ENCODE data around the gene LRRC23. TPM values are rescaled to one million over a fixed set of nuclear protein-coding genes. Genes with fewer than 3 reads are reported as not detected.

LRRC23 gene
- total RNA-seq, 1 donor from 2014 or later, result 5.7 TPM

GRCh38 chr12:6866163-6866919, 38.3 kb upstream of the LRRC23 start:
- peaks cover 23% of the 10 kb centered on the region for H3K4me1 Mint-ChIP-seq (ENCODE audit: unreplicated experiment)
- H3K36me3 Mint-ChIP-seq (ENCODE audit: low read depth, unreplicated experiment), result peaks cover 48% of the 10 kb centered on the region
- H3K9me3 Mint-ChIP-seq (ENCODE audit: unreplicated experiment), result no peaks in the 10 kb centered on the region
- no peak for DNase-seq (ENCODE audit: low spot score)
- H3K27ac Mint-ChIP-seq (ENCODE audit: unreplicated experiment), result no peak overlapping the region
- peak overlapping the region; percentile 82 for H3K4me3 Mint-ChIP-seq (ENCODE audit: unreplicated experiment)
- TF ChIP-seq, protein P1, sequence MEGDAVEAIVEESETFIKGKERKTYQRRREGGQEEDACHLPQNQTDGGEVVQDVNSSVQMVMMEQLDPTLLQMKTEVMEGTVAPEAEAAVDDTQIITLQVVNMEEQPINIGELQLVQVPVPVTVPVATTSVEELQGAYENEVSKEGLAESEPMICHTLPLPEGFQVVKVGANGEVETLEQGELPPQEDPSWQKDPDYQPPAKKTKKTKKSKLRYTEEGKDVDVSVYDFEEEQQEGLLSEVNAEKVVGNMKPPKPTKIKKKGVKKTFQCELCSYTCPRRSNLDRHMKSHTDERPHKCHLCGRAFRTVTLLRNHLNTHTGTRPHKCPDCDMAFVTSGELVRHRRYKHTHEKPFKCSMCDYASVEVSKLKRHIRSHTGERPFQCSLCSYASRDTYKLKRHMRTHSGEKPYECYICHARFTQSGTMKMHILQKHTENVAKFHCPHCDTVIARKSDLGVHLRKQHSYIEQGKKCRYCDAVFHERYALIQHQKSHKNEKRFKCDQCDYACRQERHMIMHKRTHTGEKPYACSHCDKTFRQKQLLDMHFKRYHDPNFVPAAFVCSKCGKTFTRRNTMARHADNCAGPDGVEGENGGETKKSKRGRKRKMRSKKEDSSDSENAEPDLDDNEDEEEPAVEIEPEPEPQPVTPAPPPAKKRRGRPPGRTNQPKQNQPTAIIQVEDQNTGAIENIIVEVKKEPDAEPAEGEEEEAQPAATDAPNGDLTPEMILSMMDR (IDR thresholded peaks at IDR 0.05; ENCODE audit: unreplicated experiment), result no peak
- H3K27me3 Mint-ChIP-seq (ENCODE audit: unreplicated experiment), result peaks cover 15% of the 10 kb centered on the region

GRCh38 chr12:6866920-6867412, 37.7 kb upstream of the LRRC23 start:
- peaks cover 51% of the 10 kb centered on the region for H3K36me3 Mint-ChIP-seq (ENCODE audit: low read depth, unreplicated experiment)
- H3K4me1 Mint-ChIP-seq (ENCODE audit: unreplicated experiment), result peaks cover 26% of the 10 kb centered on the region
- H3K4me3 Mint-ChIP-seq (ENCODE audit: unreplicated experiment), result peak overlapping the region; percentile 82
- no peak for DNase-seq (ENCODE audit: low spot score)
- H3K27ac Mint-ChIP-seq (ENCODE audit: unreplicated experiment), result no peak overlapping the region
- no peaks in the 10 kb centered on the region for H3K9me3 Mint-ChIP-seq (ENCODE audit: unreplicated experiment)
- TF ChIP-seq, protein P1 (IDR thresholded peaks at IDR 0.05; ENCODE audit: unreplicated experiment), result no peak
- peaks cover 18% of the 10 kb centered on the region for H3K27me3 Mint-ChIP-seq (ENCODE audit: unreplicated experiment)

GRCh38 chr12:6867413-6868210, 37.0 kb upstream of the LRRC23 start, which contains the start of gene TPI1:
TSS of gene TPI1 (plus strand) at chr12:6867531. CDS start at chr12:6867567, 36 bp downstream.
- Mint-ChIP-seq H3K4me1 (ENCODE audit: unreplicated experiment) (peaks cover 29% of the 10 kb centered on the region), H3K36me3 (ENCODE audit: low read depth, unreplicated experiment) (peaks cover 46% of the 10 kb centered on the region), H3K27ac (ENCODE audit: unreplicated experiment) (peak within 1 kb of the TSS; percentile 61), H3K27me3 (ENCODE audit: unreplicated experiment) (peaks cover 19% of the 10 kb centered on the region), H3K4me3 (ENCODE audit: unreplicated experiment) (peak within 1 kb of the TSS; percentile 94), H3K9me3 (ENCODE audit: unreplicated experiment) (no peaks in the 10 kb centered on the region)
- DNase-seq (ENCODE audit: low spot score), result peak; percentile 84
- TF ChIP-seq, protein P1 (IDR thresholded peaks at IDR 0.05; ENCODE audit: unreplicated experiment), result no peak

DNA sequence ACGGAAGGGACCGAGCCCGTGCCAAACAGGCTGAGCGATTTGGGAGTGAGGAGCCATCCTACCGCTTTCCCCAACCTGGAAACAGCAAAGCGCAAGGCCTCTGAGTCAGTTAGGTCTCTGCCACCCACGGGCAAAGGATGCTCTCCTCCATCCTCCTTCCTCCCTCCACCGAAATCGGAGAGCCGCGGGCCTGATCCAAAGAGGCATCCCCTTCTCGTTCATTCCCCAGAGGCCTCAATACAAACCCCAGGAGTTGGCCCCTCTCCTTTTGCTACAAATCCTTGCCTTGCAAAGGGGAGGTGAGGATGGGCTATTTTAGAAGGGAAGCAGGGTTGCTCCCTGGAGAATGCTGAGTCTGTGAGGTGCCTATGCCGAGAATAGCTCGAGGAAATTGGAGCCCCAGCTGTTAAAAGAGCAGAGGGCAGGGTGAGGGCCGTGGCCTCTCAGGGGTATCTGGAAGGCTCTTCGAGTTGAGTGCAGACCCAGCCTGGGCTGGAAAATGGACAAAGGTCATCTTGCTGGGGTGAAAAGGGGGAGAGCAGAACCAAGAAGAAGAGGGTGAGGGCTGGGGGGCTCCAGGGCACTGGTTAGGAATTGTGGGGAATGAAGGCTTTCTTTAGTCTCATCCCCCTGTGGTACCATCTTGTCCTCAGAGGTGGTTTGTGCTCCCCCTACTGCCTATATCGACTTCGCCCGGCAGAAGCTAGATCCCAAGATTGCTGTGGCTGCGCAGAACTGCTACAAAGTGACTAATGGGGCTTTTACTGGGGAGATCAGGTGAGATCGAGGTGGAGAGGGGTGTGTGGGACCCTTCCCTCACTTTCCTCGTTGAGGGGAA, 36.2 kb upstream of the LRRC23 start:
- no peak for DNase-seq (ENCODE audit: low spot score)
- H3K9me3 Mint-ChIP-seq (ENCODE audit: unreplicated experiment), result no peaks in the 10 kb centered on the region
- peaks cover 29% of the 10 kb centered on the region for H3K4me1 Mint-ChIP-seq (ENCODE audit: unreplicated experiment)
- TF ChIP-seq, protein P1 (IDR thresholded peaks at IDR 0.05; ENCODE audit: unreplicated experiment), result no peak
- peak overlapping the region; percentile 61 for H3K27ac Mint-ChIP-seq (ENCODE audit: unreplicated experiment)
- peaks cover 42% of the 10 kb centered on the region for H3K36me3 Mint-ChIP-seq (ENCODE audit: low read depth, unreplicated experiment)
- peaks cover 19% of the 10 kb centered on the region for H3K27me3 Mint-ChIP-seq (ENCODE audit: unreplicated experiment)
- peak overlapping the region; percentile 92 for H3K4me3 Mint-ChIP-seq (ENCODE audit: unreplicated experiment)

Data from endothelial cell (in vitro differentiated cells).